ENCODE data around the gene CHRNB1. TPM values are rescaled to one million over a fixed set of nuclear protein-coding genes. Genes with fewer than 3 reads are reported as not detected.

CHRNB1 gene
- total and polyA plus RNA-seq, 2 donors from 2014 or later, result 11.9 to 19.3 TPM

- FAIRE-seq (no peak), DNase-seq (no peak)
- peak overlapping the region; percentile 86 to 96 (median 89) for H3K4me3 ChIP-seq (ENCODE audit: low read length in 3 of 3)
- intact Hi-C loops (cut with DNase I), result no loop called here
- peaks cover 0 to 2% (median 0%) of the 10 kb centered on the region in 3 donors for H3K36me3 ChIP-seq (ENCODE audit: control insufficient read depth in 2 of 3, insufficient read depth in 3 of 3, low read length in 3 of 3)
- peaks cover 2 to 19% (median 5%) of the 10 kb centered on the region in 3 donors for H3K4me1 ChIP-seq (ENCODE audit: control insufficient read depth in 2 of 3, insufficient read depth in 2 of 3, low read depth in 1 of 3, low read length in 3 of 3)
- peak overlapping the region; percentile 100 for H3K27ac ChIP-seq (ENCODE audit: low read depth in 2 of 2, low read length in 2 of 2)
- H3K27me3 ChIP-seq (ENCODE audit: control insufficient read depth, insufficient read depth, low read length), result no peaks in the 10 kb centered on the region
- H3K9me3 ChIP-seq (ENCODE audit: control insufficient read depth in 2 of 3, insufficient read depth in 1 of 3, low read length in 3 of 3), result no peaks in the 10 kb centered on the region
- H3K9ac ChIP-seq (ENCODE audit: low read length in 3 of 3), result peak overlapping the region; percentile 30 to 87 (median 84)
- TF ChIP-seq CTCF (IDR thresholded peaks at IDR 0.05; ENCODE audit: borderline replicate concordance, extremely low read depth, insufficient read depth), result no peak
These were observed 40.1 kb downstream of the CHRNB1 start for GRCh38 chr17:7484919-7485377.

GRCh38 chr17:7486181-7486580, 41.3 kb downstream of the CHRNB1 start:
- H3K27ac ChIP-seq (ENCODE audit: low read depth in 2 of 2, low read length in 2 of 2), result no peak overlapping the region
- peaks cover 0 to 2% (median 0%) of the 10 kb centered on the region in 3 donors for H3K36me3 ChIP-seq (ENCODE audit: control insufficient read depth in 2 of 3, insufficient read depth in 3 of 3, low read length in 3 of 3)
- H3K4me3 ChIP-seq (ENCODE audit: low read length in 3 of 3), result peak overlapping the region; percentile 12 to 73 (median 69)
- peaks cover 0 to 21% (median 5%) of the 10 kb centered on the region in 3 donors for H3K4me1 ChIP-seq (ENCODE audit: control insufficient read depth in 2 of 3, insufficient read depth in 2 of 3, low read depth in 1 of 3, low read length in 3 of 3)
- TF ChIP-seq CTCF (IDR thresholded peaks at IDR 0.05; ENCODE audit: borderline replicate concordance, extremely low read depth, insufficient read depth), result no peak
- no peaks in the 10 kb centered on the region for H3K27me3 ChIP-seq (ENCODE audit: control insufficient read depth, insufficient read depth, low read length)
- intact Hi-C loops (cut with DNase I), result no loop called here
- FAIRE-seq, result no peak
- peak overlapping the region; percentile 12 to 74 (median 15) for H3K9ac ChIP-seq (ENCODE audit: low read length in 3 of 3)
- DNase-seq, result peak in 1 of 5 donors; percentile 24
- H3K9me3 ChIP-seq (ENCODE audit: control insufficient read depth in 2 of 3, insufficient read depth in 1 of 3, low read length in 3 of 3), result no peaks in the 10 kb centered on the region

GRCh38 chr17:7490144-7490543, 45.3 kb downstream of the CHRNB1 start:
- no peak for TF ChIP-seq CTCF (IDR thresholded peaks at IDR 0.05; ENCODE audit: borderline replicate concordance, extremely low read depth, insufficient read depth)

GRCh38 chr17:7491583-7491982, 46.7 kb downstream of the CHRNB1 start:
- peaks cover 0 to 26% (median 0%) of the 10 kb centered on the region in 3 donors for H3K4me1 ChIP-seq (ENCODE audit: control insufficient read depth in 2 of 3, insufficient read depth in 2 of 3, low read depth in 1 of 3, low read length in 3 of 3)
- TF ChIP-seq CTCF (IDR thresholded peaks at IDR 0.05; ENCODE audit: borderline replicate concordance, extremely low read depth, insufficient read depth), result no peak
- no peak overlapping the region for H3K9ac ChIP-seq (ENCODE audit: low read length in 3 of 3)
- no peak overlapping the region for H3K27ac ChIP-seq (ENCODE audit: low read depth in 2 of 2, low read length in 2 of 2)
- DNase-seq (no peak), FAIRE-seq (no peak)
- peaks cover 2 to 12% (median 4%) of the 10 kb centered on the region in 3 donors for H3K36me3 ChIP-seq (ENCODE audit: control insufficient read depth in 2 of 3, insufficient read depth in 3 of 3, low read length in 3 of 3)
- intact Hi-C loops (cut with DNase I), result no loop called here
- no peaks in the 10 kb centered on the region for H3K27me3 ChIP-seq (ENCODE audit: control insufficient read depth, insufficient read depth, low read length)
- no peak overlapping the region for H3K4me3 ChIP-seq (ENCODE audit: low read length in 3 of 3)
- H3K9me3 ChIP-seq (ENCODE audit: control insufficient read depth in 2 of 3, insufficient read depth in 1 of 3, low read length in 3 of 3), result no peaks in the 10 kb centered on the region

More at GRCh38 chr17:7490144-7490543, 45.3 kb downstream of the CHRNB1 start:
- H3K9ac ChIP-seq (ENCODE audit: low read length in 3 of 3), result no peak overlapping the region
- H3K4me3 ChIP-seq (ENCODE audit: low read length in 3 of 3), result no peak overlapping the region
- peaks cover 0 to 26% (median 5%) of the 10 kb centered on the region in 3 donors for H3K4me1 ChIP-seq (ENCODE audit: control insufficient read depth in 2 of 3, insufficient read depth in 2 of 3, low read depth in 1 of 3, low read length in 3 of 3)
- no peaks in the 10 kb centered on the region for H3K27me3 ChIP-seq (ENCODE audit: control insufficient read depth, insufficient read depth, low read length)
- intact Hi-C loops (cut with DNase I), result no loop called here
- peaks cover 0 to 2% (median 0%) of the 10 kb centered on the region in 3 donors for H3K36me3 ChIP-seq (ENCODE audit: control insufficient read depth in 2 of 3, insufficient read depth in 3 of 3, low read length in 3 of 3)
- H3K27ac ChIP-seq (ENCODE audit: low read depth in 2 of 2, low read length in 2 of 2), result no peak overlapping the region
- FAIRE-seq (no peak), DNase-seq (peak in 1 of 5 donors; percentile 5)
- no peaks in the 10 kb centered on the region for H3K9me3 ChIP-seq (ENCODE audit: control insufficient read depth in 2 of 3, insufficient read depth in 1 of 3, low read length in 3 of 3)

Data from kidney (tissue), 14 donors.